Measurements from ENCODE around the gene SETDB1.
A peak's percentile ranks its signal among the peaks of the same experiment; 100 is the strongest.
"Not testable (repeated sequence)": the region's sequence is repeated elsewhere in the genome, so short reads cannot be mapped to it uniquely, and the experiment has no call there.

The SETDB1 gene

GRCh38 chr1:150926097-150926741 lies at the start of gene SETDB1:
SETDB1 (plus strand) TSS chr1:150926363; CDS start chr1:150927715, 1,352 bp downstream.
- peak; percentile 90 to 92 for DNase-seq (ENCODE audit: low read depth in 2 of 2)

GRCh38 chr1:150878931-150879330 lies 47.2 kb upstream of the SETDB1 start:
- DNase-seq (ENCODE audit: low read depth in 2 of 2), result not testable (repeated sequence)

GRCh38 chr1:150881331-150882070 lies 44.7 kb upstream of the SETDB1 start:
- DNase-seq (ENCODE audit: low read depth in 2 of 2), result no peak

- not testable (repeated sequence) for DNase-seq (ENCODE audit: low read depth in 2 of 2)
These were observed 43.0 kb upstream of the SETDB1 start for GRCh38 chr1:150883121-150883520.

- no peak for DNase-seq (ENCODE audit: low read depth in 2 of 2)
These were observed 39.1 kb upstream of the SETDB1 start, which contains the start of gene CTXND2 for GRCh38 chr1:150887018-150887417. CTXND2 (plus strand) TSS chr1:150887136; CDS start chr1:150912315, 25,179 bp downstream.

- no peak for DNase-seq (ENCODE audit: low read depth in 2 of 2)
These were observed 37.4 kb upstream of the SETDB1 start for GRCh38 chr1:150888727-150889126.

- no peak for DNase-seq (ENCODE audit: low read depth in 2 of 2)
These were observed 36.1 kb upstream of the SETDB1 start for GRCh38 chr1:150890033-150890416.

- DNase-seq (ENCODE audit: low read depth in 2 of 2), result no peak
These were observed 32.7 kb upstream of the SETDB1 start for GRCh38 chr1:150893336-150893913.

- DNase-seq (ENCODE audit: low read depth in 2 of 2), result no peak
These were observed 30.5 kb upstream of the SETDB1 start for GRCh38 chr1:150895618-150896017.

- not testable (repeated sequence) for DNase-seq (ENCODE audit: low read depth in 2 of 2)
These were observed 26.4 kb upstream of the SETDB1 start for GRCh38 chr1:150899795-150900194.

- no peak for DNase-seq (ENCODE audit: low read depth in 2 of 2)
These were observed 23.8 kb upstream of the SETDB1 start for GRCh38 chr1:150902346-150902745.

- DNase-seq (ENCODE audit: low read depth in 2 of 2), result no peak
These were observed 23.4 kb upstream of the SETDB1 start for GRCh38 chr1:150902751-150903150.

- DNase-seq (ENCODE audit: low read depth in 2 of 2), result no peak
These were observed 20.9 kb upstream of the SETDB1 start for GRCh38 chr1:150905301-150905700.

- DNase-seq (ENCODE audit: low read depth in 2 of 2), result no peak
These were observed 19.8 kb upstream of the SETDB1 start for GRCh38 chr1:150906329-150906728.

- no peak for DNase-seq (ENCODE audit: low read depth in 2 of 2)
These were observed 19.4 kb upstream of the SETDB1 start for GRCh38 chr1:150906813-150907212.

GRCh38 chr1:150909585-150910180 lies 16.5 kb upstream of the SETDB1 start:
- no peak for DNase-seq (ENCODE audit: low read depth in 2 of 2)

GRCh38 chr1:150912623-150913022 lies 13.5 kb upstream of the SETDB1 start:
- DNase-seq (ENCODE audit: low read depth in 2 of 2), result no peak

- DNase-seq (ENCODE audit: low read depth in 2 of 2), result no peak
These were observed 8.8 kb upstream of the SETDB1 start for GRCh38 chr1:150917387-150917786.

GRCh38 chr1:150922519-150922975 lies 3.6 kb upstream of the SETDB1 start:
- DNase-seq (ENCODE audit: low read depth in 2 of 2), result peak; percentile 64 to 79

- no peak for DNase-seq (ENCODE audit: low read depth in 2 of 2)
These were observed 1.1 kb upstream of the SETDB1 start for GRCh38 chr1:150925080-150925479.

GRCh38 chr1:150927624-150928023 lies 1.5 kb downstream of the SETDB1 start:
- DNase-seq (ENCODE audit: low read depth in 2 of 2), result no peak

- DNase-seq (ENCODE audit: low read depth in 2 of 2), result no peak
These were observed 2.1 kb downstream of the SETDB1 start for GRCh38 chr1:150928286-150928685.
